H9 (cell line): ENCODE measurements around the gene AURKA. TPM values are rescaled to one million over a fixed set of nuclear protein-coding genes. Genes with fewer than 3 reads are reported as not detected.

ENCODE experiments used
- DNase-seq: peaks from one replicate; pipeline ENCODE4 v3.0.0-alpha.2; 2017
- H2AFZ ChIP-seq: one replicate; pipeline ENCODE4 v1.6.1; 2013; ENCODE audit warnings: mild to moderate bottlenecking, low read length, control low read depth, moderate library complexity
- H2AK5ac ChIP-seq: 2 replicates; pipeline ENCODE4 v1.6.1; 2013; ENCODE audit warnings: low read length, control low read depth, mixed read lengths; ENCODE audit not compliant: insufficient read length
- H2BK120ac ChIP-seq: one replicate; pipeline ENCODE4 v1.6.1; 2013; ENCODE audit warnings: low read depth, mild to moderate bottlenecking, low read length, control low read depth, inconsistent platforms; ENCODE audit not compliant: poor library complexity, severe bottlenecking
- H2BK12ac ChIP-seq: 2 replicates; pipeline ENCODE4 v1.6.1; 2013; ENCODE audit warnings: low read length, control low read depth, mixed read lengths, low read depth; ENCODE audit not compliant: insufficient read length
- H2BK15ac ChIP-seq: 2 replicates; pipeline ENCODE4 v1.6.1; 2013; ENCODE audit warnings: low read depth, low read length, control low read depth
- H2BK20ac ChIP-seq: one replicate; pipeline ENCODE4 v1.6.1; 2013; ENCODE audit warnings: low read depth, mild to moderate bottlenecking, low read length, control low read depth, inconsistent platforms; ENCODE audit not compliant: poor library complexity, severe bottlenecking
- H2BK5ac ChIP-seq: 2 replicates; pipeline ENCODE4 v1.6.1; 2013; ENCODE audit warnings: low read length, control low read depth, mixed read lengths; ENCODE audit not compliant: insufficient read length
- H3K14ac ChIP-seq: 2 replicates; pipeline ENCODE4 v1.6.1; 2013; ENCODE audit warnings: low read length, control low read depth; ENCODE audit not compliant: insufficient read depth
- H3K18ac ChIP-seq: 2 replicates; pipeline ENCODE4 v1.6.1; 2013; ENCODE audit warnings: low read depth, mild to moderate bottlenecking, mixed read lengths, low read length, control low read depth; ENCODE audit not compliant: insufficient read length
- H3K23ac ChIP-seq: 2 replicates; pipeline ENCODE4 v1.6.1; 2013; ENCODE audit warnings: low read length, control low read depth, mixed read lengths, low read depth; ENCODE audit not compliant: insufficient read length
- H3K23me2 ChIP-seq: 2 replicates; pipeline ENCODE4 v1.6.1; 2013; ENCODE audit warnings: low read depth, mild to moderate bottlenecking, mixed read lengths, low read length, control low read depth; ENCODE audit not compliant: insufficient read length, poor library complexity, severe bottlenecking
- H3K27ac ChIP-seq: 2 replicates; pipeline ENCODE4 v1.5.1; 2013; ENCODE audit warnings: low read length, control low read depth, mixed read lengths, low read depth; ENCODE audit not compliant: insufficient read length
- H3K27me3 ChIP-seq: 2 replicates; pipeline ENCODE4 v1.6.1; 2013; ENCODE audit warnings: low read length, control low read depth, inconsistent platforms; ENCODE audit not compliant: insufficient read depth
- H3K4ac ChIP-seq: 2 replicates; pipeline ENCODE4 v1.6.1; 2013; ENCODE audit warnings: low read depth, mild to moderate bottlenecking, control low read depth, inconsistent platforms, low read length, moderate library complexity
- H3K4me1 ChIP-seq: 2 replicates; pipeline ENCODE4 v1.6.1; 2013; ENCODE audit warnings: low read length, control low read depth, inconsistent platforms; ENCODE audit not compliant: insufficient read depth
- H3K4me2 ChIP-seq: 2 replicates; pipeline ENCODE4 v1.6.1; 2013; ENCODE audit warnings: low read length, control low read depth, mixed read lengths; ENCODE audit not compliant: insufficient read length, insufficient read depth
- H3K56ac ChIP-seq: 2 replicates; pipeline ENCODE4 v1.6.1; 2013; ENCODE audit warnings: low read depth, mild to moderate bottlenecking, mixed read lengths, low read length, control low read depth; ENCODE audit not compliant: insufficient read length
- H3K79me1 ChIP-seq: 2 replicates; pipeline ENCODE4 v1.6.1; 2013; ENCODE audit warnings: low read depth, mild to moderate bottlenecking, moderate library complexity, low read length, control low read depth, inconsistent platforms; ENCODE audit not compliant: insufficient read depth, poor library complexity, severe bottlenecking
- H3K79me2 ChIP-seq: 2 replicates; pipeline ENCODE4 v1.6.1; 2013; ENCODE audit warnings: low read length, control low read depth, inconsistent platforms; ENCODE audit not compliant: insufficient read depth
- H3K9ac ChIP-seq: 2 replicates; pipeline ENCODE4 v1.6.1; 2013; ENCODE audit warnings: low read length, control low read depth, mixed read lengths; ENCODE audit not compliant: insufficient read length; ENCODE audit errors: extremely low read depth
- H3K9me3 ChIP-seq: one replicate; pipeline ENCODE4 v1.6.1; 2013; ENCODE audit warnings: low read depth, low read length, inconsistent platforms; ENCODE audit not compliant: control insufficient read depth
- H3T11ph ChIP-seq: one replicate; pipeline ENCODE4 v1.6.1; 2013; ENCODE audit warnings: mild to moderate bottlenecking, low read length, control low read depth, inconsistent platforms
- H4K20me1 ChIP-seq: one replicate; pipeline ENCODE4 v1.6.1; 2013; ENCODE audit not compliant: control insufficient read depth, insufficient read length, insufficient read depth
- H4K5ac ChIP-seq: 2 replicates; pipeline ENCODE4 v1.6.1; 2013; ENCODE audit warnings: low read depth, mild to moderate bottlenecking, mixed read lengths, low read length, control low read depth; ENCODE audit not compliant: insufficient read length
- H4K8ac ChIP-seq: replicated peaks from 2 replicates; pipeline ENCODE4 v1.6.1; 2013; ENCODE audit warnings: low read length, control low read depth, mixed read lengths, low read depth; ENCODE audit not compliant: insufficient read length
- H4K91ac ChIP-seq: 2 replicates; pipeline ENCODE4 v1.6.1; 2013; ENCODE audit warnings: low read depth, mild to moderate bottlenecking, moderate library complexity, mixed read lengths, low read length, control low read depth; ENCODE audit not compliant: insufficient read length
- H3K27ac Mint-ChIP-seq, 3 experiments: 2 replicates in 2 of 3; 3 replicates in 1 of 3; pipeline ENCODE4 v1.8.0; 2020 to 2021; ENCODE audit warnings: mixed read lengths in 3 of 3, mild to moderate bottlenecking in 1 of 3, moderate library complexity in 1 of 3
- H3K27me3 Mint-ChIP-seq: 2 replicates; pipeline ENCODE4 v1.8.0; 2021; ENCODE audit warnings: low read depth, mild to moderate bottlenecking, moderate library complexity, mixed read lengths
- H3K36me3 Mint-ChIP-seq, 3 experiments: 2 replicates in 2 of 3; 3 replicates in 1 of 3; pipeline ENCODE4 v1.8.0; 2020 to 2021; ENCODE audit warnings: low read depth in 3 of 3, mixed read lengths in 3 of 3; ENCODE audit not compliant: insufficient read depth in 1 of 3
- H3K4me1 Mint-ChIP-seq, 2 experiments: 2 replicates each; pipeline ENCODE4 v1.8.0; 2020; ENCODE audit warnings: mixed read lengths in 2 of 2
- H3K4me3 Mint-ChIP-seq, 2 experiments: 2 replicates in 1 of 2; 3 replicates in 1 of 2; pipeline ENCODE4 v1.8.0; 2020 to 2021; ENCODE audit warnings: mild to moderate bottlenecking in 2 of 2, mixed read lengths in 2 of 2, moderate library complexity in 1 of 2
- H3K9me3 Mint-ChIP-seq, 2 experiments: 2 replicates in 1 of 2; 3 replicates in 1 of 2; pipeline ENCODE4 v1.8.0; 2020; ENCODE audit warnings: mild to moderate bottlenecking in 2 of 2, mixed read lengths in 2 of 2, moderate library complexity in 1 of 2
- WGBS: extraction: QIAGEN DNeasy Blood & Tissue Kit; methylation state at CpG from one replicate; pipeline ENCODE4 v1.1.7; 2013; ENCODE audit warnings: missing lambda C conversion rate, low lambda C conversion rate, mixed read lengths; ENCODE audit not compliant: insufficient read length; ENCODE audit errors: extremely low coverage; 5-methylcytosine and 5-hydroxymethylcytosine counted together
- total RNA-seq: library from RNA; stranded (reverse); gene quantifications from 2 replicates; pipeline ENCODE4 v1.2.1, GENCODE V29; 2021
- TF ChIP-seq, protein P1 (sequence below): fragments of 200-600 bp; sonication (generic); conservative IDR thresholded peaks from 3 replicates; pipeline ENCODE4 v1.8.0; 2021; ENCODE audit warnings: antibody characterized with exemption, mild to moderate bottlenecking

The AURKA gene
- total RNA-seq, 1 experiment from 2014 or later = 86.8 TPM

DNA sequence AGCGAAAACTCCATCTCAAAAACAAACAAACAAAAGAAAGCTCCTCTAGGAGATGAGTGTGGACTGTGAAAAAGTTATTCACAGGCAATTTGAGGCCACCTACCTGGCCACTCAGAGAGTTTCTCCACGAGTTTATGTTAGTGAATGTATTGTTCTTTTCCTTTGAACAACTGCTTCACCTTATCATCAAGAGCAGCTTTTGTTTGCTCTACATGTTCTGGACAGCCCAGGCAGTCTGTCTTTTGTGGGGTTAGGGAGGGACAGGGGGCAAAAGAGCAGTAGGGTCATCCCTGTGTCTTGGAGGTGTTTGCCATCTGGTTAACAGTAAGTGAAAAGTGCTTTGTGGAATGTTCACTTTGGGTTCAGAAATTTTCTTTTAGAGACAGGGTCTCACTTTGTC is 28.0 kb upstream of the AURKA start:
- H3K79me2 ChIP-seq = no peaks in the 10 kb centered on the region
- no peak overlapping the region for H2AK5ac ChIP-seq
- no peak overlapping the region for H3K9ac ChIP-seq
- H3T11ph ChIP-seq = no peak overlapping the region
- H2BK12ac ChIP-seq = no peak overlapping the region
- no peaks in the 10 kb centered on the region for H4K20me1 ChIP-seq
- H4K91ac ChIP-seq = no peak overlapping the region
- H3K23ac ChIP-seq = no peak overlapping the region
- H3K79me1 ChIP-seq = no peaks in the 10 kb centered on the region
- no peak overlapping the region for H2BK5ac ChIP-seq
- DNase-seq = no peak
- WGBS = no CpG with 5 or more reads among the region's 2 CpGs
- Mint-ChIP-seq H3K27me3 (peaks cover 64% of the 10 kb centered on the region), H3K36me3 (no peaks in the 10 kb centered on the region), H3K4me3 (no peak overlapping the region), H3K9me3 (no peaks in the 10 kb centered on the region), H3K4me1 (peaks cover 9 to 10% of the 10 kb centered on the region in 2 experiments), H3K27ac (no peak overlapping the region)
- H2BK20ac ChIP-seq = no peak overlapping the region
- no peak overlapping the region for H3K18ac ChIP-seq
- H4K8ac ChIP-seq = no peak overlapping the region
- H2BK15ac ChIP-seq = no peak overlapping the region
- no peak overlapping the region for H3K4me2 ChIP-seq
- no peaks in the 10 kb centered on the region; the same call in 1 of the 2 replicates for H3K4me1 ChIP-seq
- no peak overlapping the region for H3K27ac ChIP-seq
- no peak overlapping the region for H3K56ac ChIP-seq
- TF ChIP-seq, protein P1, sequence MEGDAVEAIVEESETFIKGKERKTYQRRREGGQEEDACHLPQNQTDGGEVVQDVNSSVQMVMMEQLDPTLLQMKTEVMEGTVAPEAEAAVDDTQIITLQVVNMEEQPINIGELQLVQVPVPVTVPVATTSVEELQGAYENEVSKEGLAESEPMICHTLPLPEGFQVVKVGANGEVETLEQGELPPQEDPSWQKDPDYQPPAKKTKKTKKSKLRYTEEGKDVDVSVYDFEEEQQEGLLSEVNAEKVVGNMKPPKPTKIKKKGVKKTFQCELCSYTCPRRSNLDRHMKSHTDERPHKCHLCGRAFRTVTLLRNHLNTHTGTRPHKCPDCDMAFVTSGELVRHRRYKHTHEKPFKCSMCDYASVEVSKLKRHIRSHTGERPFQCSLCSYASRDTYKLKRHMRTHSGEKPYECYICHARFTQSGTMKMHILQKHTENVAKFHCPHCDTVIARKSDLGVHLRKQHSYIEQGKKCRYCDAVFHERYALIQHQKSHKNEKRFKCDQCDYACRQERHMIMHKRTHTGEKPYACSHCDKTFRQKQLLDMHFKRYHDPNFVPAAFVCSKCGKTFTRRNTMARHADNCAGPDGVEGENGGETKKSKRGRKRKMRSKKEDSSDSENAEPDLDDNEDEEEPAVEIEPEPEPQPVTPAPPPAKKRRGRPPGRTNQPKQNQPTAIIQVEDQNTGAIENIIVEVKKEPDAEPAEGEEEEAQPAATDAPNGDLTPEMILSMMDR = no peak
- H2AFZ ChIP-seq = no peak overlapping the region
- H3K4ac ChIP-seq = no peak overlapping the region
- no peak overlapping the region for H4K5ac ChIP-seq
- no peaks in the 10 kb centered on the region for H3K9me3 ChIP-seq
- no peaks in the 10 kb centered on the region; the same call in 1 of the 2 replicates for H3K27me3 ChIP-seq
- H2BK120ac ChIP-seq = no peak overlapping the region
- H3K23me2 ChIP-seq = no peaks in the 10 kb centered on the region
- no peak overlapping the region for H3K14ac ChIP-seq
